ENCODE data around the gene HES7. TPM values are rescaled to one million over a fixed set of nuclear protein-coding genes. Genes with fewer than 3 reads are reported as not detected.

Gene HES7
- total RNA-seq, 4 donors from 2014 or later = 0.89 to 0.94 TPM; not detected in 2

DNA sequence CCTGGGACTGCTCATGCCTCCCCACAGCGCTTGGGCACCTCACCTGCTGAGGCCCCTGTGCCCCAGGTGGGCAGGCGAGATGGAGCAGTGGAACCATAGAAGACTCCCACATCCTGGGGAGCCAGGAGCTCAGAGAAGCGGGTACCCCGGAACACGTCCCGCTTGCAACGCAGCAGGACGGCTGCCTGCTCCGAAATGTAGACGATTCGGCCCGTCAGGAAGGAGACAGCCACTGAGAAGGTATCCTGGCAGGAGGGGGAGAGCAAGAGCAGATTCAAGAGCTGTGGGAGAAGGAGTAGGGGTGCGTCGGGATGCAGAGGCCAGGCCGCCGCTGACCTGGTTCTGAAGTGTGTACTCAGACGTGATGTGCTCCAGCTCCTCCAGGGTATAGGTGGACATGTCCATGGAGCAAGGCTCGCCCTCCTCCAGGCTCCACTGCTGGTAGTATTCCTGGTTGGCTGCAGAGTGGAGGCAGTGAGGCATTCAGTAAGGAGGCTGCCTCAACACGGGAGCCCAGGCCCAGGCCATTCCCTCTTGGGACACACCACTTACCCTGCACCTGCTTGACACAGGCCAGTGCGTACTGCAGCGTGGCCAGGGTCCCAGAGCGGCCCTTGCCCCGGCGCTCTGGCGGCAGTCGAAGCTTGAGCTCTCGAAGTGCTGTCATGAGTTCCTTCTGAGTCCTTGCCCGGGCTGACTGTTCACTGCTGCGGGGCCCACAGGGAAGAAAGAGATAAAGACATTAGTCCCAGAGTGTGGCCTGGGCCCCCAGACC lies 25.7 kb upstream of the HES7 start:
- Histone ChIP-seq H3K9me3 (no peaks in the 10 kb centered on the region), H3K36me3 (peaks cover 12 to 71% of the 10 kb centered on the region in 2 donors), H3K27me3 (no peaks in the 10 kb centered on the region), H3K4me1 (peaks cover 0 to 78% (median 29%) of the 10 kb centered on the region in 3 donors), H3K4me3 (peak overlapping the region in 1 of 2 donors; percentile 79), H3K27ac (peak overlapping the region in 3 of 4 donors; percentile 99 to 100 (median 99))
- TF ChIP-seq POLR2AphosphoS5 (IDR thresholded peaks at IDR 0.05) (peak; percentile 24), POLR2A (IDR thresholded peaks at IDR 0.05) (peak in 1 of 2 donors; percentile 19), CTCF (IDR thresholded peaks at IDR 0.05) (no peak), EP300 (IDR thresholded peaks at IDR 0.05) (no peak)
- WGBS, 2 donors (ENCODE audit: low coverage in 1 of 2) = 73 to 100% methylated on average over 1 to 9 of the region's 29 CpGs
- ATAC-seq = no peak

- no peaks in the 10 kb centered on the region for H3K9me3 ChIP-seq
- peak overlapping the region in 3 of 4 donors; percentile 99 to 100 (median 99) for H3K27ac ChIP-seq
- peaks cover 0 to 86% (median 29%) of the 10 kb centered on the region in 3 donors for H3K4me1 ChIP-seq
- ATAC-seq = no peak
- H3K27me3 ChIP-seq = no peaks in the 10 kb centered on the region
- WGBS, 2 donors (ENCODE audit: low coverage in 1 of 2) = 60% methylated on average over 1 of the region's 13 CpGs; no CpG with 5 or more reads in 1 of the 2 donors
- no peak for TF ChIP-seq POLR2A (IDR thresholded peaks at IDR 0.05)
- no peak overlapping the region for H3K4me3 ChIP-seq
- H3K36me3 ChIP-seq = peaks cover 12 to 81% of the 10 kb centered on the region in 2 donors
These were observed 24.7 kb upstream of the HES7 start for GRCh38 chr17:8148560-8148959.

- H3K4me3 ChIP-seq = no peak overlapping the region
- TF ChIP-seq POLR2A (IDR thresholded peaks at IDR 0.05) (no peak), POLR2AphosphoS5 (IDR thresholded peaks at IDR 0.05) (no peak), CTCF (IDR thresholded peaks at IDR 0.05) (no peak), EP300 (IDR thresholded peaks at IDR 0.05) (no peak)
- H3K4me1 ChIP-seq = peaks cover 0 to 86% (median 24%) of the 10 kb centered on the region in 3 donors
- H3K27me3 ChIP-seq = no peaks in the 10 kb centered on the region
- no peaks in the 10 kb centered on the region for H3K9me3 ChIP-seq
- WGBS, 2 donors (ENCODE audit: low coverage in 1 of 2) = 90 to 93% methylated on average over 2 to 5 of the region's 13 CpGs
- H3K36me3 ChIP-seq = peaks cover 12 to 83% of the 10 kb centered on the region in 2 donors
- H3K27ac ChIP-seq = peak overlapping the region; percentile 4 to 100 (median 99)
- no peak for ATAC-seq
These were observed 24.0 kb upstream of the HES7 start for GRCh38 chr17:8147805-8148404.

DNA sequence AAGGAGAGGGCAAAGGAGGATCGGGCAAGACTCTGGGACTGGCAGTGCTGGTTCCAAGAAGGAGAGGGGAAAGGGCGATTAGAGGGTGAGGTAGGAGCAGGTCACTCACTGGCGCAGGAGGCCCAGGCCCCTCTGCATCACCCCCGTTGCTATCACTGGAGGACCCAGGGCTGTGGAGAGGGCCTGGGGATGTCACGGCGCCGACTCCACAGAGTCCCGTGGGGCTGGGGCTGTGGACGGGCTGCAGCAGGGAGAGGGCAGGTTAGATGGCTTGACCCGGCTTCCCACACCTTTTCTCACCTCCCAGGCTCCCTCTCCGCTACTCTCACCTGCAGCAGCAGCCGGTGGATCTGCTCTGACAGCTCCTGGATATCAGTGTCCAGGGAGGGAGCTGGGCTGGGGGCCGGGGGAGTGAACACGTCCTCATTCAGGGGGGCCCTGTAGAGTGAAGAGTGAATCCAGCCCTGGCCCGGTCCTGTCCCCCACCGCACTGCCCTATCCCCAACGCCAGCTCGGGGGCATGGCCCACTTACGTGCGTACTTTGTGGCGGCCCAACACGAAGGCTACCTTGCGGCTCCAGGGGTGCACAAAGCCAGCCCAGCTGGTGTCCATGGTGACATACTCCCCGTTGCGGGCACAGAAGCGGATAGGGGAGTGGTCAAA lies 23.4 kb upstream of the HES7 start:
- peaks cover 0 to 87% (median 20%) of the 10 kb centered on the region in 3 donors for H3K4me1 ChIP-seq
- H3K36me3 ChIP-seq = peaks cover 15 to 86% of the 10 kb centered on the region in 2 donors

More for the DNA sequence above, 23.4 kb upstream of the HES7 start:
- Histone ChIP-seq H3K9me3 (no peaks in the 10 kb centered on the region), H3K27me3 (no peaks in the 10 kb centered on the region), H3K4me3 (no peak overlapping the region), H3K27ac (peak overlapping the region; percentile 4 to 100 (median 99))
- no peak for ATAC-seq
- WGBS, 2 donors (ENCODE audit: low coverage in 1 of 2) = 60 to 83% methylated on average over 1 to 7 of the region's 26 CpGs
- no peak for TF ChIP-seq POLR2A (IDR thresholded peaks at IDR 0.05)
- no peak for TF ChIP-seq POLR2AphosphoS5 (IDR thresholded peaks at IDR 0.05)
- TF ChIP-seq CTCF (IDR thresholded peaks at IDR 0.05) = no peak
- no peak for TF ChIP-seq EP300 (IDR thresholded peaks at IDR 0.05)

Data from gastroesophageal sphincter (tissue), 4 donors.